ENCODE results near the gene POLR2J2. TPM values are rescaled to one million over a fixed set of nuclear protein-coding genes. Genes with fewer than 3 reads are reported as not detected.
A peak's percentile ranks its signal among the peaks of the same experiment; 100 is the strongest.
"Not testable (repeated sequence)": the region's sequence is repeated elsewhere in the genome, so short reads cannot be mapped to it uniquely, and the experiment has no call there.

The POLR2J2 gene
- total RNA-seq (2014; rRNA removed; shearing (Covaris generic)) = 3.2 and 3.8 TPM in 2 replicates
- polyA plus RNA-seq (2014; cell fraction: nucleus; rRNA removed) = 3.3 and 7.7 TPM in 2 replicates

DNA sequence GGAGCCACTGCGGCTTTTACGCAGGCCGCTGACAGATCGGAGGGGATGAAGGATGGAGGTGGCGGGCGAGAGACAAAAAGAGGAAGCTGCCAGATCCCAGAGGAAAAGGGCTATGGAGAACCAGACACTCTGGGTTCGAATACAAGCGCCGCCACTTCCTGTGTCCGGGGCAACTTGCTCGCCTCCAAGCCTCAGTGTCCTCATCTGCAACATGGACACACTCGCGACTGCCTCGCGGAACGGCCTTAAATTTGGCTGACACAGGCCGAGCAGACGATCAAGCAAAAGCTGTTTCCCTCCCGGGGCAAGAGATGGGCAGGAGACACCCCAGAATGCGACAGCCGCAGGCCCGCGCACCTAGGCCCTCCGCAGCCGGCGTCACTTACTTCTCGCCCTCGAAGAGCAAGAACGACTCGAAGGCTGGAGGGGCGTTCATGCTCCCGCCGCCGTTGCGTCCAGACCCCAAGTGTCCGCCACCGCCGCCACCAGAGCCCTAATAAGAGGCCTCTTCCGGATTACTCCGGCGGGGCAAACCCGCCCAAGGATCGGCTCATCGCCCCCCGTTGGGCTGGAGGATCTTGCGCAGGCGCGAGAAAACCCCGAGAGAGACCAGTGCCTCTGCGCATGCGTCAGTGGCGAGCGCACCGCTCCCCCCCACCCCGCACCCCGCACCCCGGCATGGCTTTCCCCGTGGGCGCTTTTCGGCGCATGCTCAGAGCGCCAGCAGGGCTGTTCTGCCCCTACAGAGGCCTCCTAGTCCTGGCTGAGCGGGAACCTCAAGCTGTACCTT lies at the start of gene POLR2J2:
POLR2J2 (minus strand) TSS at position 498 of the 790 bp plus-strand sequence; CDS start at position 436, 62 bp downstream.
- DNase-seq (ENCODE audit: extremely low read depth, low read depth) = peak; percentile 69

DNA sequence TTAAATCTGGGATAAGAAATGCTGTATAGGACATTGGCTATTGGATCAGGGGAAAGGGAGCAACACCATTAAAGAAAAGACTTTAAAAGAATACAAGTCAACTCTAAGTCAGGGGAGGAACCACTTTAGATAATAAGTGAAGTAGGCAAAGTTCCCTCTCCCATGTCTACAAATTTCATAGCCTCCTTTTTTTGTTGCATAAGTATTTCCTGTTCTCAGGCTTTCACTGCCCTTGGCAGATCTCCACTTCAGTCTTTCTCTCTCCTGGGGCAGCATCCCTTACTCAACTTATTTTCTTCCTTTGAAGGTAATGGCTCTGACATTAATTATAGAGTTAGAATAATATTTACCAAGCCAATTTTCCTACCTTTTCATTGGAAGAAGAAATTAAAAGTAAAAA lies 47.0 kb upstream of the POLR2J2 start:
- DNase-seq (ENCODE audit: extremely low read depth, low read depth) = not testable (repeated sequence)

DNA sequence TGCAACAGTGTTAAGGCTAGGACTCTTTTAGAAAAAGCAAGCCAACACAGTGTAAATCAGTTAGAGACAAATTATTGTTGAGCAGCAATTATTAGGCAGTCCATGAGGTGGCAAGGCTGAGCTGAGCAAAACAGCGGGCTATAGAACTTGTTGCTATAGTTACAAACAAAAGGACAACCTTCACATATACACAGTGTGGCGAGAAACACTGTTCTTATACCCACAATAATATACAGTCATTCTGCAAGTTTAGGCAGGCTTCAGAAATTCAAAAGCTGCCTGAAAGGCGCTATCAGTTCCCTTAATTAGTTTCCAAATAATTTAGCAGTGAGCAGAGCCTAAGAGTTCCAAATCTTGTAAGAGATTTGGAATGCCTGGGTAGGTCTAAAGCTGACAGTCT lies 44.3 kb upstream of the POLR2J2 start:
- not testable (repeated sequence) for DNase-seq (ENCODE audit: extremely low read depth, low read depth)

DNA sequence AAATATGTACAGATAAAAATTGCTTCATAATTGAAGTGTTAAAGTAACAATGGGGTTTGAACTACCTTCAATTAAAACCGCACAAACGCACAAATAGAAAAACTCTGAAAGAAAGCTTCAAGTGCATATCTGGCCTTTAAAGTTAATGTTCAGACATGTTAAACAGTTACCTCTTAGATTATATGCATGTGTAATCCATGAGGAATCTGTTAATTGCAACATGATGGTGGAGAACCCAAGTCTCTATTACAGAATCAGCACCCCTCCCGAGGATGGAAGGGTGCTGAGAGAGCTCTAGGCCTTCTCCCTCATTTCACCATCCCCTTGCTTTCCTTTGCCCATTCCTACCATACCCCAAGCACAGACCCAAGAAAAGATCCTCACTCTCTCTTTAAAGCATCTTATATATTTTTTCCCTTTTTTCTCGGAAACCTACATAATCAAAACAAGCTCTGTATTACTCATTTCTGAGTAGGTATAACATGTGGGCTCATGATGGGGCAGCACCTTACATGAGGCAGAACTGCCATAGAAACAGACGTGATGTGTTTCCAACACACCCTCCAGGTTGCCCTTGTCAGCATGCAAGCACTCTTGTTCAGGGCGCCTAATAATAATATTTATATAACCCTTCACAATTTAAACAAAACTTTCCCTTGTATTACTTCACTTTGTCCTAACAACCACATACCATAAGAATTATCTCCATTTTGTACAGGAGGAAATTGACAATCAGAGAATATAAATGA lies 43.5 kb upstream of the POLR2J2 start:
- not testable (repeated sequence) for DNase-seq (ENCODE audit: extremely low read depth, low read depth)

DNA sequence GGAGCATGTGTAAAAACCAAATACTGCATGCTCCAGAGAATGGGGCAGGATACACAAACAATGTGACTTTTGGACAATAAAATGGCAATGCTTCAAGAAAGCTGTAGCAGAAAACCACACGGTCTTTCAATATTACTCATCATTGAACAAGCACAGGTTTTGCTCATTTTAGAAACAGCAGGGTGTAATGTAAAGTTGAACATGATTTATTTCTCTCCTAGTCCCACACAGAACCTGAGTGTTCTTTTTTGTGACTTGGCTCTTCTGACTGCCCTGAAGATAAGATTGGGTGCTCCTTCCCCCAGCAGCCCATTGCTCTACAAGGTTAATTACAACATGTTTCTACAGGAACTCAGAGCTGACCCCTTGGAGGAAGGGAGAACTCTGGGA lies 42.2 kb upstream of the POLR2J2 start:
- DNase-seq (ENCODE audit: extremely low read depth, low read depth) = not testable (repeated sequence)

DNA sequence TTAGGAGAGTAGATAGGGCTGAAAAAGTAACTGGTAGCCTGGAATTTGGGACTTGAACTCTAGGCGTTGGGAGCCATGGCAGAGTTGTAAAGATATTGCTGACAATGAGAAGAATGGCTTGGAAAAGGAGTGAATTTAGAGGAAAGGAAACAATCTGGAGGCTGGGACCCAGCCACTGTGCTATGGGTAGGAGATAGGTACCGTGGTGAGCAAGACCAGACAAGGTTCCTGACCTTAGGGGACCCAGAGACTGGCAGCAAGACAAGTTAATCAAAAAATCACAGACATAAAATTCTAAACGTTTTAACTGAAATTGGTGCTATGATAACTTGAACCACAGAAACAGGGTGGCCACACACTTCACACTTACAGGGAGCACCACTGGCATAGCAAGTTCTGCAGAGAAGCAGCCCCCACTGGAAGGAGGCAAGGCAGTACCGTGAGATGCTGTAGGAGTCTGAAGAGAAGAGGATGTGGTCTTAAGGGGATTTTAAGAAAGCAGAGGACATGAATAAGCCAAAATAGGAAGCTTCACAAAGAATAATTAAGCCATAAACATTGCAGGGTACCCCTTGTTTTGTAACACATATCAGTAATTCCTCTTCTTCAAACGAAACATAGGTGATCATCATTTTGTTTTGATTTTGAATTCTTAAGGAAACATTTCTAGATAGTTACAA lies 41.7 kb upstream of the POLR2J2 start:
- not testable (repeated sequence) for DNase-seq (ENCODE audit: extremely low read depth, low read depth)

DNA sequence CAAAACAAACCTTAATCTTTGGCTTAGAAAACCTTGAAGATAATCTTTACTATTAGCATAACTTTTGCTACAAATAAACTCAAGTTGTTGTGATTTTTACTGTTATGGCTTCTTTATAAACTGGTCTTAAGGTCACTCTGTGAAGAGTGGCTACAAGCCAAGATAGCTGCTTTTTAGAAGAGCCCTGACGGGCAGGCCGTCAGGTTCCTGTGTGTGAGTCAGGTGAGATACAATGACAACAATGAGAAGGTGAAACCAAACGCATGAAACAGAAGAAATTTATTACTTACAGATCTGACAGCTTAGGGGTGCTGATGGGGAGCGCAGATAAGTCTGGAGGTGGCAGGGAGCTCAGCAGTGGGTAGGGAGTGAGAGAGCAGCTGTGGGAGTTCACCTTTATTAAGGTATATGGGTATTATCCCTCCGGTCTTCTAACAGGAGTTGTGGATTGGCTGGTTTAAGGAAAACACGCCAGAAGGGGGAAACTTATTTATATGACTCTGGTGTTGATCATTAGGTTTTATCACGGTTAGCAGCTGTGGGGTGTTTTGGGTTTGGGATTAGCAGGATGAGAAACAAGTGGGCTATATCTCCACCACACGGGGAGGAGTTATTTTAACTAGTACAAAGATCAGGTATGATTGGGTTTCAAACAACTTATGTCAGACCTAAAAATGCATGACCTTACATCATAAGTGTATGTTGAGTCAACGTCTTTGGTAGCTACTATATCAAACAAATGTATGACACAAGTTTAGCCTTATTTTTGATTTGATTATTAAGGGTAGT lies 27.7 kb upstream of the POLR2J2 start:
- DNase-seq (ENCODE audit: extremely low read depth, low read depth) = not testable (repeated sequence)

DNA sequence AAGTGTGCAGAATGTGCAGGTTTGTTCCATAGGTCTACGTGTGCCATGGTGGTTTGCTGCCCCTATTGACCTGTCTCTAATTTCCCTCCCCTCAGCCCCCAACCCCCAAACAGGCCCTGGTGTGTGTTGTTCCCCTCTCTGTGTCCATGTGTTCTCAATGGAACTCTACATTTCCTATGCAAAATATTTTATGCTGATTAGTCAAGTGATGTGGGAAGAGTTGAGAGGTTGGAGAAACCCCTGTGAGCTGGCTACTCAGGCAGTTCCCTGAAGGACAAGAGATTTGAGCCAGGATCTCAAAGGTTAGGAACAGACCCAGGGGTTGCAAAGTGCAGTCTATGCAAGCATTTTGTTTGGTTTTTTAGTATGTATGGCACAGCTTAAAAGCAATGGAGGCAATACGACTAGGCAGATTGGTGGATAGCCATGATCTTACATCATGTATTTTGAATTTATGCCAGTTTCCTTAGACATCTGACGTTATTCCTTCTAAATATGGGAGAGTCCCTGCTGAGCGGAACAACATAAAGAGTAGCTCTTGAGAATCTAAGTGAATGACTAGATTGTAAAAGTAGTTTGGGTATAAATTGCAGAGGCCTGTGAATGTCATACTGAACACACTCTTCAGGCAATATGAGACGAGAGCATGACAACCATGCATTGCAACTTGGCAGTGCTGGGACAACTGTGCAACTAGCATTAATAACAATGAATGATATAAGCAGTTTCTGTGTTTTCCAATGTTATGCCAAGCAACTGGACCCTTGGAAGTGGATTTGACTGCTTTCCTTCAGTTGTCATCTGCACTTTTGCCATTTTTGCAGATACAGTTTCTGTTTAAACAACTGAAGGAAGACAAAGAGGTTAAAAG lies 26.4 kb upstream of the POLR2J2 start:
- DNase-seq (ENCODE audit: extremely low read depth, low read depth) = peak; percentile 3

DNA sequence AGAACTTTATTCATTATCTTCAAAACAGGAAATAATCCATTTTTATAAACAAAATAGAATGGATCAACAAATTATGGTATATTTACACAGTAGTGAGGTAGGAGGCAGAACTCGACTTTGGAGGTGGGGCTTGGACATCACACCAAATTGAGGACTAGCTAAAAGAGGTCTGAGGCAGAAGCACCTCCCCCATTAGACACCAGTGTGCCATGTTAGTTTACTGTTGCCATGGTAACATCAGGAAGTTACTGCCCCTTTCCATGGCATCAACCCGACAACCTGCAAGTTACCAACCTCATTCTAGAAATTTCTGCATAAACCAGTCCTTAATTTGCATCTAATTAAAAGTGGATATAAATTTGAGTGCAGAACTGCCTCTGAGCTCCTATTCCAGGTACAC lies 24.5 kb upstream of the POLR2J2 start:
- not testable (repeated sequence) for DNase-seq (ENCODE audit: extremely low read depth, low read depth)

DNA sequence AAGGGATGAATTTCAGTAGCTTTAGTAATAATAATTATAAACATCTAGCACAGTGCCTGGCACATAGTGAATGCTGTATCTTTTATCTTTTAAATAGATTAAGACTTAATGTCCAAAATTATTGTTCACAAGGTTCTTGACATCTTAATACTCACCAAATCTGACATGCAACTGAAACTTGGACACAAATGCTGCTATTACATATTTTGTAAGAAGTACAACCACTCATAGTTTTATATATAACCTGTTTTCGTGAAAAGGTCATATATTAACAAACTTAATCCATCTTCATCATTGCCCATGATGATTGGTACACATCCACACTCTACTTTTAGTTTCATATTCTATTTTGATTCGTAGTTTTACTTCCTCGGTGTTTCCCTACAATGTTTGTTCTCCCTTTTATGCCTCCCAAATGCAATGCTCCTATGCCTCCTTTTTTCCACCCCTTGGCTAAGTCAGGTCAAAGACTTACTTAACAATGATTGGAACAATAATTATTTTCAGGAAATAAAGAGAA lies 23.6 kb upstream of the POLR2J2 start:
- not testable (repeated sequence) for DNase-seq (ENCODE audit: extremely low read depth, low read depth)

DNA sequence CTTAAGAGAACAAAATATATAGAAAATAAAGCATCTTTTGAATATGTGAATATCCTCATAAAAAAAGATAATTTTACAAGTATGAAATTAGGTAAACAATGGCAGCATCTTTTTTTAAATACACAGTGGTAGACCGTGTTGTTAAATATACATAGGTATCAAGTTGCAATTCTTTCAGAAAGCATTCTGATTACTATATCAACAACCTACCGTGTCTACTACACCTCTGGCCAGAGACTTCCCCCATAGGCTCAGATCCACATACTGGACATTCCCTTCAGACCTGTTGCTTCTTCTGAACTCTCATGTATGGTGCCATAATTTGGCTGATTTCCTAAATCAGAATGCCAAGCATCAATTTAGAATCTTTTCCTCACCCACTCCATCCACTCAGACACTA lies 22.5 kb upstream of the POLR2J2 start:
- DNase-seq (ENCODE audit: extremely low read depth, low read depth) = not testable (repeated sequence)

DNA sequence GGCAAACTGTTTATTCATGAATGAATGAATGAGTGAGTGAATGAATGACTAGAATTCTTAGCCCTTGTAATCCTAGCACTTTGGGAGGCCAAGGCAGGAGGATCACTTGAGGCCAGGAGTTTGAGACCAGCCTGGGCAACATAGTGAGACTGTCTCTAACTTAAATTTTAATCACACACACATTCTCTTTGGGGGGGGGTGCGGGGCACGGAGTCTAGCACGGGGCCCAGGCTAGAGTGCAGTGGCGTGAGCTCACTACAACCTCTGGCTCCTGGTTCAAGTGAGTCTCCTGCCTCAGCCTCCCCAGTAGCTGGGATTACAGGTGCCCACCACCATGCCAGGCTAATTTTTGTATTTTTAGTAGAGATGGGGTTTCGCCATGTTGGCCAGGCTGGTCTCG lies 19.1 kb upstream of the POLR2J2 start:
- not testable (repeated sequence) for DNase-seq (ENCODE audit: extremely low read depth, low read depth)

DNA sequence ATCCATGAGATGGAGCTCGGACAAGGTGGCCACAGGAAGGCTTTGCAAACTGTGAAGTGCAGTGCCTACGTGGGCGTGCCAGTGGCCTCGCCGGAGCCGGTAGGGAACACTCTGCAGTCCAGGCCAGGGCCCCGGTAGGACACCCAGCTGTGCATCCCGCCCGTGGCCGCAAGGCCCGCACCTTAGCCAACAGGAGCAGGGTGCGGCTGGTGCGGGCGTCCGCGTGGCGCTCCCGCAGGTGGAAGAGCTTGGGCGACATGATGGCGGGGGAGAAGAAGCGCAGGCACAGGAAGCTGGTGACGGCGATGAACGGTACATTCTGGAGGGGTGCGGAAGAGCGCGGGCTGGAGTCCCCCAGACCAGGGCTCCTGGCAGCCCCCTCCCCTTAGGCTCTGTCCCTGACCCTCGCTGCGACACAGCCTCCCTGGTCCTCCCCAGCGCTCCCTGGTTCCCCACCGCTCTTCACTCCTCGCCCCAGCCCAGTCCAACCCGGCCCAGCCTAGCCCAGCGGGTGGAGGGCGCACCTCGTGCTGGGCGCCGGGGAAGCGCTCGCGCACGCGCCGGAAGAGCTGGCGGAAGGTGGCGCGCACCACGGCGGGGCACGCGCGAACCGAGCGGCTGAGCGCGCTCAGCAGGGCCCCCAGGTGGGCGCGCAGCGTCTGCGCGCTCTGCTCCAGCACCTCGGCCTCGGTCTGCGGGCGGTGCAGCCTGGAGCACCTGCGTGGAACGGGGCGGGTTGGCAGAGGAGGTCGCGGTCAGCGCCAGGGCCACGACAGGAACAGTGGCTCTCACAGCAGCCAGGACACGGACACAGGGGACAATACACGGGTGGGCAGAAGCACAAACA lies 18.2 kb upstream of the POLR2J2 start:
- DNase-seq (ENCODE audit: extremely low read depth, low read depth) = not testable (repeated sequence)

DNA sequence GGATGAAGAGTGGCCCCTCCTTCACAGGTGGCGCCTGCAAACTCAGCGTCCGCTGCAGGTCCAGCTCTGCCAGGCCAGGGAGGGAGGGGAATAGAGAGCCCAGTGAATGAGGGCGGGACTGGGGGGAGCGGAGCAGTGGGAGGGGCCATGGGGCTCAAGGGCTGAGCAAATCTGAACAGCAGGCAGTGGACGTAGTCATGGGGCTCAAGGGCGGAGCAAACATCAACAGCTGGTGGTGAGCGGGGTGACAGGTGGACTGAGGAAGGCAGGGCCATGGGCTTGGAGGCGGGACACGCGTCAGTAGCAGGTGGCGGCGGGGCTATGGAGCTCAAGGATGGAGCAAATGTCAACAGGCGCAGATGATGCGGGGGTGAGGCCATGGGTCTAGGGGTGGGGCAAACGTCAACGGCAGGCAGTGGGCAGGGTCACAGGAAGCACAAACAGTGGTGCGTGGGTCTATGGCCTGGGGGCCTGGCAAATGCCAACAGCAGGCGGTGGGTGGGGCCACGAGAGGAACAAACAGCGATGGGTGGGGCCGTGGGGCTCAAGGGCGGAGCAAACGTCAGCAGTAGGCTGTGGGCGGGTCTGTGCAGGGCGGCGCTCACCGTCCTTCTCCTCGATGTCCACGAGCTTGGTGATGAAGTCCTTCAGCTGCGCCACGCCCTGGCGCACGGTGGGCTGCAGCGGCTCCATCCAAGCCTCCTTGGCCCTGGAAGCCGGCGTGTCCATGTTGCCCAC lies 17.0 kb upstream of the POLR2J2 start:
- DNase-seq (ENCODE audit: extremely low read depth, low read depth) = not testable (repeated sequence)

DNA sequence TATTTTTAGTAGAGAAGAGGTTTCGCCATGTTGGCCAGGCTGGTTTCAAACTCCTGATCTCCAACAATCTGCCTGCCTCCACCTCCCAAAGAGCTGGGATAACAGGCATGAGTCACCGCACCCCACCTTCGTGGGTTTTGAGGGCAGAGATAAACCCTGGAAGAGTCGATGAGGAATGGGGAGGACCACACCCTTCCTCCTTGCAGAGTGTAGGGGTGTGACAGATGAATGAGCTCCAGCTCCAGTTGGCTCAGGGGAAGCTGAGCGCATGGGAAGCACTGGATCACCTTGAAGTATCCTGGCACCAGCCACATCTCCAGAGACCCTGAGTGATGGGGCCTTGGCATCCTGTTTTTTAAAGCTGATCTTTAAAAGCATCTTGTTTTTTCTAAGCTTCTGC lies 11.1 kb upstream of the POLR2J2 start:
- DNase-seq (ENCODE audit: extremely low read depth, low read depth) = not testable (repeated sequence)

DNA sequence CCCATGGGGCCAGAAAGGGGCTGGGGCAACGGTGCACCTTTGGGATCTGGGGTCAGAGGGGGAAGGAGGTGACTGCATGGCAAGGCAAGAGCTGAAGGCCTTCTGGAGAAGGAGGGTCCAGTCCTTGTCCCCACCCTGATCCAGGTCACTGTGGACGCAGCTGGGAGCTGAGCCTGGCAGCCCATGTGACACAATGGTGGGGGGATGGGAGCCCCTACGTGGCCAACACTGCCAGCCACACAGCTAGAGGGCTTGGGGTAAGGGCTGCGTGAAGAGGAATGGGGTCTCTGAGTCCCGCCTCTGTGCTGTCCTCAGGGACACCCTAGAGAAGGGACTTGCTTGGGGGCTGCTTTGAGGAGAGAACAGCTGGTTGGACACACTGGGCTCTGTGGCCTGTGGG lies 9.3 kb upstream of the POLR2J2 start:
- DNase-seq (ENCODE audit: extremely low read depth, low read depth) = not testable (repeated sequence)

DNA sequence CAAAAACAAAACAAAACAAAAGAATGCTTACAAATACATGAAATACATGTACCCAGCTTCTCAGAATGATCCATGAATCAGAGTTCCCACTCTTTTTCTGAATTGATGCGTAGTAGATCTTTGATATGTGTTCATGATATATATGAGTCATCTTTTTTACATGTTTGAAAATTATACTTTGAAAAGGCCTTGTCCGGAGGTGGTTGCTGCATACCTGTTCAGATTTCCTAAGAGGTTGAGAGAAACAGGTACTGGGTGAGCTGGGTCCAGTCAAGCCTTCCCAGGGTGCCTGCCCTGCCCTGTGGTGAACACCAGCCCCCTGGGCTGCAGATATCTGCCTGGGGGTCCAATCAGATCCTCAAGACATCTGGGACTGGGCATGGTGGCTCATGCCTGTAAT lies 4.1 kb upstream of the POLR2J2 start:
- DNase-seq (ENCODE audit: extremely low read depth, low read depth) = not testable (repeated sequence)

All from NCI-H460 (cell line).